G401 (cell line): ENCODE results near the gene SPRED2. TPM values are rescaled to one million over a fixed set of nuclear protein-coding genes. Genes with fewer than 3 reads are reported as not detected.

Experiments
- DNase-seq: peaks from one replicate; pipeline ENCODE4 v3.0.0-alpha.2; 2015; ENCODE audit warnings: low spot score
- in situ Hi-C: cut with HindIII; loops from 2 replicates; pipeline ENCODE4 v1.10.0; 2016; ENCODE audit warnings: low sequenced_read_pairs, mixed read lengths
- total RNA-seq: library from RNA; depleted of rRNA; stranded (reverse); fragments of >200 nt; shearing (Covaris generic); gene quantifications from 2 replicates; pipeline ENCODE4 v1.2.3, GENCODE V29; 2014

SPRED2 gene
- total RNA-seq, 1 experiment from 2014 or later = 7.5 TPM

DNA sequence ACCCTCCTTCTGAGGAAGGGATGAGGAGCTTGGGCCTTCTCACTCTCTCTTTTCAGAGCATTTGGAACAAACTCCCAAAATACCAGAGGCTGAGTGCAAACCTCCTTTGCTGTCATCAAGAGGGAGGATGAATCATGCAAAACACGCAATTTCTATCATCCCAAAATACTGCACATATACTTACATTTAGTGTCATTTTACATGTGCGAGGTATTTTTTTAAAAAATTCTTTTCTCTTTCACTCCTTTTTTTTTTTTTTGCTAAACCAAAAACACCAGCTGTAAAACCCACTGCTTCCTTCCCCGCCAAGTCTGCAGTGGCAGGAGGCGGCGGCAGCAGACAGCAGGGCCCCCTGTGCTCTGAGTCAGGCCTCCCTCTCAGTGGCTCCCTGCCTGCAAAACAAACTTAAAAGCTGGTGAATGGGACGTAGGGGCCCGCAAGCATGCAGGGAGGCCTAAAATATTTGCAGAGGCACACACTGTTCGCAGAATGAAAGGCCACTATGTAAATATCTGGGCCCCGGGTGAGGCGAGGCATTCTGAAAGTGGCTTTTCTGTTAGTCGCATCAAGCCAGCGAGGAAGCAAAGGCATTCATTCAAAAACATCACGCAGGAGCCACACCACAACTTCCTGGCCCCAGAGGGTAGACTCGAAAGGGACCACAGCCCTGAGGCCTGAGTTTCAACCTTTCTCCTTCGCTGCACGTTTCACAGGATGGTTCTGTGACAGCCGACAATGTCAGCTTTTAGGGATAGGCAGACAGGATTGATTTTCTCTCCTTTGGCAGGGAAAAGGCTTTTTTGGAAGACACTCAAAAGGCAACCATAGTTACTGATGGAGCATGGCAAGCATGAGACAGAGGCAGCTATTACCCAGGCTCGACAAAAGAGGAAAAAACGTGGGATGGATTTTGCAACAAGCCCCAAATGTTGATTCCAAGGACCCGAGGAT lies 131.4 kb downstream of the SPRED2 start:
- DNase-seq = peak; percentile 60
- in situ Hi-C loops = no loop called here

- in situ Hi-C loops = no loop called here
- peak; percentile 81 for DNase-seq
Measured at GRCh38 chr2:65300134-65300760, 132.2 kb downstream of the SPRED2 start.

DNA sequence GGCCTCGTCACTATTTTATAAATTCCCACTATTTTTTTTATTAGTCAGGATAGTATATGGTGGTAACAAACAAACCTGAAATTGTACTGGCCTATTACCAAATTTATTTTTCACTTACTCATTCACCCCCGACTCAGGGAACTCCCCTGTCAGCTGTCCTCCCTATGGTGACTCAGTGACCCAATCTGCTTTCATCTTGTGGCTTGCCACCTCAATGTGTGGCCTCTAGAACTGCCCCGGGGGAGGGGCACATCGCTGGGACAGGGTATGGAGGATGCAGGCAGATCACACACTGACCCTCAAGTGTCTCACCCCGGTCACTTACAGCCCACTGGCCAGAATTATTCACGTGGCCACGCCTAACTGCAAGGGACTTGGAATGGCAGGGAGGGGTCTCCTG lies 133.2 kb downstream of the SPRED2 start:
- in situ Hi-C loops = no loop called here

GRCh38 chr2:65298089-65298488 lies 134.3 kb downstream of the SPRED2 start:
- in situ Hi-C loops = no loop called here
- no peak for DNase-seq

More for the DNA sequence above, 133.2 kb downstream of the SPRED2 start:
- no peak for DNase-seq

GRCh38 chr2:65297544-65297943 lies 134.9 kb downstream of the SPRED2 start:
- no peak for DNase-seq
- in situ Hi-C loops = no loop called here

- no peak for DNase-seq
- in situ Hi-C loops = no loop called here
Measured at GRCh38 chr2:65296971-65297370, 135.4 kb downstream of the SPRED2 start.

GRCh38 chr2:65294701-65295100 lies 137.7 kb downstream of the SPRED2 start:
- DNase-seq = no peak
- in situ Hi-C loops = no loop called here

- no peak for DNase-seq
Measured at GRCh38 chr2:65294136-65294535, 138.3 kb downstream of the SPRED2 start.

DNA sequence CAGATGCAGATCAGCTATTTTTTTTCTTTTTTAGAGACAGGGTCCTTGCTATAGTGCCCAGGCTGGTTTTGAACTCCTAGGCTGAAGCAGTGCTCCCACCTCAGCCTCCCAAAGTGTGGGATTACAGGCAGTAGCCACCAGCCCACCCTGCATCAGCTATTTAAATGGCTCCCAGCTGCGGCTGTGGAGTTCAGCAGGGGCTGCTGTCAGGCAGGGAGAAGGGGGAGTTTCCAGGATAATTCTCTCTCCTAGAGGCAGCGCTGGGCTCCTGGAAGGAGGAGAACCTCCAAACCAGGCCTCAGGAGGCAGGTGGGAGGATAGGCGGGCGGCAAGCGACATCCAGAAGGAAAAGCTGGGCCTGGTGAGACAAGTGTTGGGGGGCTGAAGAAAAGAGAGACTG lies 139.0 kb downstream of the SPRED2 start:
- in situ Hi-C loops = no loop called here
- no peak for DNase-seq

More at GRCh38 chr2:65294136-65294535, 138.3 kb downstream of the SPRED2 start:
- in situ Hi-C loops = no loop called here

DNA sequence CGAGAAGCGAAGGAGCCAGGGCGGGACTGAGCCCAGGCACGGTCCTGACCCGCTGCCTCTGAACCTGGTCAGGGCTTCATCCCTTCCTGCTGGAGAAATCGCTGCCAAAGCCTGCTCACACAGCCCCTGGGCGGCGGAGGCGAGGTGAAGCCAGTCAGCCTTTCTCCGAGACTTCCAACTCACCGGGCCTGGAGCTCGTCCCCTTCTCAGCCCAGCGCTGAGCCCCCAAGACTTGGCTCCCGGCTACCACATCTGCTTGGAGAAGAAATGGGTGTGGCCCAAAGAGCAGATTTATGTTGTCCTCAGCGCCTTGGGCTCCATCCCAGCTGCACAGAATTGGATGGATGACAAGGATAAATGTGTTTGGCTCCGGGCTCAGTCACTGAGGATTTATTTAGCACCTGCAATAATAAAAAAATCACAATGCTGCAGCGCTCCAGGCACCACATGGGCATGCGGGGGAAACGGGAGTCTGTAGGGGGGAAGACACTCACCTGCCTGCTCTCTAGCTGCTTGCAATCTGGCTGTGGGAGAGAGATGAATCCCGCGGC lies 139.9 kb downstream of the SPRED2 start:
- in situ Hi-C loops = no loop called here
- peak; percentile 38 for DNase-seq

- in situ Hi-C loops = no loop called here
- DNase-seq = no peak
Measured at GRCh38 chr2:65292106-65292400, 140.3 kb downstream of the SPRED2 start.

DNA sequence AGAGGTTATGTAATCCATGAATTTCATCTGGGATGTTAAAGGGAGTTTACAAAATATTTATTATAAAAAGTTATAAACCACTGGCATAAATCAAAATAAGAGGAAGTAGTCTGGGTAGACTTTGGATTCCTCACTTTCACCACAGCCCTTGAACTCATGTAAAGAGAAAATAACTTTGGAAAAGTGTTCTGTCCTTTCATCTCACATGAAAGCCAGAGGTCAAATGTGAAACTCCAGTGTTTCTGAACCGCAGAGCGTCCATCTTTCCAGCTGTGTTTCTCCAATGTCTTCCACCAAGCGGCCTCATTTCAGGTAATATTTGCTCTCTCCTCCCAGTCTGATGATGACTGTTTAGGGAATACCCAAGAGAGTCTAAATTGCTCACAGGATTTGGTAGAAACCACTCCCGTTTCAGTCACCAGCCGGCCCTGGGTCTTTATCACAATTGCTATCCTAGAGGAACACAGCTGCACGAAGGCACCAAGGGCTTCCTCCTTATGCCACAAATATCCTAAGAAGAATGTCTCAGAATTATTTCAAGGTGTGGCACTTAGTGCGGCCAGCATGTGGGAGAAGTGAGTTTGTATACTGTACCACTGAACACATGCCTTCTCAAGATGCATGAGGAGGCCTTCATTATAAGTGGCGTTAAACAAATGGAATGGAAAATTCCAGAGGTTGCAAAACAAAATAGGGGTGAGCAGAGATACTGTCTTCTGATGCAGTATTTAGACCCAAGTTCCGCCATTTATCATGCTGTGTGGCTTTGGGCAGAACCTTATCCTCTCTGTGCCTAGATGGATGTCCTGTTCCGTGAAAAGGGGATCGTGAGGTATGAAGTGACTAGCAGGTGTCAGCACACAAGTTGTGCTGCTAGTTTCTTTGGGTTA lies 140.9 kb downstream of the SPRED2 start:
- in situ Hi-C loops = no loop called here
- no peak for DNase-seq

DNA sequence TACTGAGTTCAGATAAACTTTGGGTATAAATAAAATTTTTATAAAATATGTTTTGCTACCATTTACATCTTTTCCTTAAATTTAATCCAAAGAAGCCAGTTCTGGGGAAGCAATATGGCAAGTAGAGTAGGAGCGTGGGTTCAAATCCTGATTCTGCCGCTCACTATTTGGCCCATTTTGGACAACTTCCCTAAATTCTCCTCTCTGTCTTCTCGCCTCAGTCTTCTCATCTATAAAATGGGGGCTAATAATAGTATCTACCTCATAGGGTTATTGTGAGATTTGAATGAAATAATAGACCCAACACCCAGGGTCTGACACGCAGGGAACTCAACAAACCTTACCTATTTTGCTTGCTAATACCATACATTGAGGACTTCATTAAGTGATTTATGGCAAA lies 145.0 kb downstream of the SPRED2 start:
- no peak for DNase-seq
- in situ Hi-C loops = no loop called here

GRCh38 chr2:65282477-65283053 lies 149.8 kb downstream of the SPRED2 start:
- DNase-seq = no peak
- in situ Hi-C loops = no loop called here

DNA sequence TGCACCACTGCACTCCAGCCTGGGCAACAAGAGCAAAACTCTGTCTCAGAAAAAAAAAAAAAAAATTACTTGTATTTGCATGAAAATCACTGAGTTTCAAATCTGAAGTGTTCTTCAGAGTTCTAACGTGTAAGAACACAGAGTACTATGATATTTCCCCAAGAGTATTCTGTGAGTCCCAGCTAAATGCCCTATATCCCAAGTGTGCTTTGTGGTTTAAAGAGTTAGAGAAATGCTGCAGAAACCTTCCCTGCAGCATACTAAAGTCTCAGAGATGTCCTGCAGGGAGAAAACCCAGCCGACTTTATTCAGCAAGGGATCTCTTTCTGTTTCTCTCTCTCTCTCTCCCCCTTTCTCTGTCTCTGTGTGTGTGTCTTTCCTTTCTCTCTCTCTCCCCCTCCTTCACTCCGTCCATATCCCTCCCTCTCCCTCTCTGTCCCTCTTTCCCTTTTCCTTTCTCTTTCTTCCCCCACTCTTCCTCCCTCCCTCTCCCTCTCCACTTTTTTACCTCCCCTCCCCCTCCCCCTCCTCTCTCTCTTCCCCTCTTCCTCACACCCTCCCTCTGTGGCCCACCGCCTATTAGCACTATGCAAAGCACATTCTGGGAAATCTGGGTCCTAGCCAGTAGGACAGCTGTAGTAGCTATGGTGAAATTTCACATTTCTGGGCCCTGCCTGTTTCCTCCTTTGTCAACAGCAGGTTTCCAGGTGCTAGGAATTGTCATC lies 150.6 kb downstream of the SPRED2 start:
- DNase-seq = no peak
- in situ Hi-C loops = no loop called here

DNA sequence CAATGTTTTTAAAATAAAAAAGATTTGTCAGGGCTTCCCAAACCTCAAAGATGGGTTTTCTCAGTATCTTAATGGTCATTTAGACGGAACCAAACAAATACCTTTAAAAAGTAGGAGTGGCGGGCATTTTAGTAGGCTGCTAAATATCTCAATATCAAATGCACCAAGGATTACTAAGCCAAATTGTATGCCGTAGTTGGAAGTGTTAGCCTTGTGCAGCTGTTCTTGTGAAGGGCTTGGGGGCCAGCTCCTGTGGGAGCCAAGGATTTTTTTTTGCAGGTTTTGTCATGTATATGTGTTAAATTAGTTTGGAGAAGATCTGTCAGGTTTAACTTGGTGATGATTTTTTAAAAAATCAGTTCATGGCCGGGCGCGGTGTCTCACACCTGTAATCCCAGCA lies 152.6 kb downstream of the SPRED2 start:
- in situ Hi-C loops = no loop called here
- DNase-seq = no peak

DNA sequence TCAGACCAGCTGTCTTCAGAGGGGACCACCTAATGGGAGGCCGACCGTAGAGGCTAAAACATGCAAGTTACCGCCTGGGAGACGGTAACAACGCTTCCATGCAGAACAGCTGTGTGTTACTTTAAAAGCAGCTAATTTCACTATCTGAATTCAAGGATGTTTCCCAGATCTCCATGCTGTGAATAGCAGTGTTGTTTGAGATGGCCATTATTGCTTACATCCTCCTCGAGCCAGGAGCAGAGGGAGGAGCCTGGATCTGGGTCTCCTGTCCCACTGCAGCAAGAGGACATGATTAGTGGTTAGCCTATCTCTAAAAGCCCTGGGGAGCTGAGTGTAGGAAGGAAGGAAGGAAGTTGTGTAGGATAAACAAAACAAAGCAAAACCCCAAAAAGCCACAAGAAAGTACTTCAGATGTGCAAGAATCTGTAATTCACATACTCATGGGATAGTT lies 153.8 kb downstream of the SPRED2 start:
- DNase-seq = no peak
- in situ Hi-C loops = no loop called here

GRCh38 chr2:65277791-65278483 lies 154.5 kb downstream of the SPRED2 start:
- no peak for DNase-seq
- in situ Hi-C loops = no loop called here
